Progenitor cell of endocrine pancreas (in vitro differentiated cells): ENCODE results near the gene SMIM14. TPM values are rescaled to one million over a fixed set of nuclear protein-coding genes. Genes with fewer than 3 reads are reported as not detected.
"Not testable (repeated sequence)": the region's sequence is repeated elsewhere in the genome, so short reads cannot be mapped to it uniquely, and the experiment has no call there.

Source experiments
- DNase-seq: peaks from one replicate; pipeline ENCODE4 v3.0.0; 2021; ENCODE audit warnings: low spot score; ENCODE audit not compliant: unreplicated experiment
- H3K27ac Mint-ChIP-seq: 2 replicates; pipeline ENCODE4 v1.8.0; 2021; ENCODE audit warnings: mild to moderate bottlenecking, moderate library complexity, mixed read lengths
- H3K27me3 Mint-ChIP-seq: 2 replicates; pipeline ENCODE4 v1.8.0; 2021; ENCODE audit warnings: mixed read lengths
- H3K36me3 Mint-ChIP-seq: 2 replicates; pipeline ENCODE4 v1.8.0; 2022; ENCODE audit warnings: mixed read lengths; ENCODE audit not compliant: insufficient read depth
- H3K4me1 Mint-ChIP-seq: 2 replicates; pipeline ENCODE4 v1.8.0; 2021; ENCODE audit warnings: low read depth, mixed read lengths
- H3K4me3 Mint-ChIP-seq: 2 replicates; pipeline ENCODE4 v1.8.0; 2021; ENCODE audit warnings: low read depth, mild to moderate bottlenecking, moderate library complexity, mixed read lengths
- H3K9me3 Mint-ChIP-seq: 2 replicates; pipeline ENCODE4 v1.8.0; 2021; ENCODE audit warnings: low read depth, mixed read lengths
- CTCF ChIP-seq: fragments of 200-600 bp; sonication (generic); IDR thresholded peaks from one replicate; pipeline ENCODE4 v1.5.0; 2021; ENCODE audit warnings: antibody characterized with exemption, mild to moderate bottlenecking; ENCODE audit not compliant: unreplicated experiment
- total RNA-seq: library from RNA; stranded (reverse); gene quantifications from 2 replicates; pipeline ENCODE4 v1.2.1, GENCODE V29; 2021

Gene SMIM14
- total RNA-seq, 1 donor from 2014 or later = 70.1 TPM

GRCh38 chr4:39617534-39617933, 21.1 kb downstream of the SMIM14 start:
- DNase-seq = no peak
- peaks cover 27% of the 10 kb centered on the region for H3K4me1 Mint-ChIP-seq
- no peaks in the 10 kb centered on the region for H3K9me3 Mint-ChIP-seq
- TF ChIP-seq CTCF = no peak
- peaks cover 3% of the 10 kb centered on the region for H3K36me3 Mint-ChIP-seq
- no peaks in the 10 kb centered on the region for H3K27me3 Mint-ChIP-seq
- H3K4me3 Mint-ChIP-seq = no peak overlapping the region
- no peak overlapping the region for H3K27ac Mint-ChIP-seq

- TF ChIP-seq CTCF = no peak
- no peaks in the 10 kb centered on the region for H3K9me3 Mint-ChIP-seq
- H3K4me3 Mint-ChIP-seq = no peak overlapping the region
- H3K27ac Mint-ChIP-seq = no peak overlapping the region
- no peak for DNase-seq
- peaks cover 2% of the 10 kb centered on the region for H3K36me3 Mint-ChIP-seq
- no peaks in the 10 kb centered on the region for H3K27me3 Mint-ChIP-seq
- H3K4me1 Mint-ChIP-seq = peaks cover 30% of the 10 kb centered on the region
Measured at GRCh38 chr4:39616651-39617050, 22.0 kb downstream of the SMIM14 start.

- not testable (repeated sequence) for DNase-seq, H3K36me3 Mint-ChIP-seq, H3K9me3 Mint-ChIP-seq, H3K27ac Mint-ChIP-seq, H3K27me3 Mint-ChIP-seq, H3K4me3 Mint-ChIP-seq
- H3K4me1 Mint-ChIP-seq = peaks cover 28% of the 10 kb centered on the region
Measured at GRCh38 chr4:39616112-39616511, 22.6 kb downstream of the SMIM14 start.

- H3K9me3 Mint-ChIP-seq = no peaks in the 10 kb centered on the region
- DNase-seq = no peak
- H3K36me3 Mint-ChIP-seq = peaks cover 8% of the 10 kb centered on the region
- H3K27me3 Mint-ChIP-seq = no peaks in the 10 kb centered on the region
- peaks cover 28% of the 10 kb centered on the region for H3K4me1 Mint-ChIP-seq
- no peak overlapping the region for H3K27ac Mint-ChIP-seq
- H3K4me3 Mint-ChIP-seq = no peak overlapping the region
- TF ChIP-seq CTCF = no peak
Measured at GRCh38 chr4:39614487-39615162, 24.0 kb downstream of the SMIM14 start.

GRCh38 chr4:39613093-39613656, 25.5 kb downstream of the SMIM14 start:
- H3K27ac Mint-ChIP-seq = peak overlapping the region; percentile 90
- no peak for DNase-seq
- H3K4me3 Mint-ChIP-seq = no peak overlapping the region

More at GRCh38 chr4:39613093-39613656, 25.5 kb downstream of the SMIM14 start:
- no peak for TF ChIP-seq CTCF
- Mint-ChIP-seq H3K9me3 (no peaks in the 10 kb centered on the region), H3K36me3 (peaks cover 13% of the 10 kb centered on the region), H3K27me3 (no peaks in the 10 kb centered on the region), H3K4me1 (peaks cover 34% of the 10 kb centered on the region)
